Testis (tissue), 2 donors: ENCODE results near the gene FAM20C.

Experiments used
- CTCF ChIP-seq, 3 experiments: fragments of 450-650 bp in 2 of 3; fragments of 200-600 bp in 1 of 3; sonication (generic) in 1 of 3; IDR thresholded peaks; one replicate each; pipeline ENCODE4 v1.5.1; 2016 to 2019; ENCODE audit warnings: antibody characterized with exemption in 3 of 3, mild to moderate bottlenecking in 2 of 3, moderate library complexity in 1 of 3
- POLR2A ChIP-seq: fragments of 450-650 bp; IDR thresholded peaks from one replicate; pipeline ENCODE4 v1.6.1; 2017; ENCODE audit warnings: antibody characterized with exemption, mild to moderate bottlenecking, moderate library complexity

- TF ChIP-seq POLR2A: no peak
- no peak for TF ChIP-seq CTCF (IDR thresholded peaks at IDR 0.05)
Observed at GRCh38 chr7:192701-193480, 520 bp downstream of the FAM20C start.
